Hypothalamus (tissue), 51 donors: ENCODE measurements around the gene PPM1H.
A peak's percentile ranks its signal among the peaks of the same experiment; 100 is the strongest.

ENCODE experiments used
- DNase-seq, 51 donors: peaks; one replicate each; lab custom pipeline; 2025; lab: John Stamatoyannopoulos, UW

The PPM1H gene

DNA sequence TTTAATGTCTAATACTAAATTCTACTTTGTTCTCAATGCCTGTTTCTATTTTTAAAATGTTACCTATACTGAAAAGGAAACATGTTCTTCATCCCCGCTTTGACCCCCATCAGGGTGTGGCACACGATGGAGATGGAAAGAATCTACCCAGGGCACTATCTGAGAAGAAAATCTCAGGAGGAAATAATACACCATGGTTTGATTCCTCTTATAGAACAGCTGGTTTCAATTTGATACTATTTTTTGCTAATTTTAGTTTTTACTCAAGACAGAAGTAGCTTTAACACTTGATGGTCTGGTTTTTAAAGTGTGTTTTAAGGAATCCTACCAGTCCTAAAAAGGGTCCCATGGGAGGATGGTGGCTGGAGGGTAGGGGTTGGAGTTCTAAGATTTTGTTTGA lies 56.7 kb downstream of the PPM1H start:
- DNase-seq: no peak

DNA sequence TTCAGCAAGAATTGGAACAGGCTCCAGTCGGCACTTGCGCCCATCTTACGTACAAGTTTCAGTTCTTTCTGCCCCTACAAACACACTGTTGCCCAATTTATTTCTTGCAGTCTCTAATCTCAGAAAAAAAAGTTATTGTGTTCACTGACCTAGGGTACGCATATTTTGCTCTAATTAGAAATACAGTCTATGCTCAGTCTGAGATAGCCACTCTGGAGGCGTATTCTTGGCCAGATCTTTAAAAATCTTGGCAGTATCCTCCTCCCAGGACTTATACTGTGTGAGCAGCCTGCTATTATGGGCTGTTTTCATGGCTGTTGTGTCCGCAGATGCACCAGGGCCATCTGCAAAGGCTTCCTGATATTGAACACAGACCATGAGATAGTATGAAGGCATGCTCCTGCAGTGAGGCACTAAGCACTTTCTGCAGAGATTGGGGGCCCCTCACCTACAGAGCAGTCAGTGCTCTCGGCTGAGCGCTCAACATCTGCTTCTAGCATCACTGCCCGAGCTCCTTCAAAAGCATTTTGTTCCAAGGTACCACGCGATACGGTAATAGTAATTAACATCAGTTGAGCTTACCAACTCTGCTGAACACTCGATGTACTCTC lies 57.9 kb downstream of the PPM1H start:
- no peak for DNase-seq

DNA sequence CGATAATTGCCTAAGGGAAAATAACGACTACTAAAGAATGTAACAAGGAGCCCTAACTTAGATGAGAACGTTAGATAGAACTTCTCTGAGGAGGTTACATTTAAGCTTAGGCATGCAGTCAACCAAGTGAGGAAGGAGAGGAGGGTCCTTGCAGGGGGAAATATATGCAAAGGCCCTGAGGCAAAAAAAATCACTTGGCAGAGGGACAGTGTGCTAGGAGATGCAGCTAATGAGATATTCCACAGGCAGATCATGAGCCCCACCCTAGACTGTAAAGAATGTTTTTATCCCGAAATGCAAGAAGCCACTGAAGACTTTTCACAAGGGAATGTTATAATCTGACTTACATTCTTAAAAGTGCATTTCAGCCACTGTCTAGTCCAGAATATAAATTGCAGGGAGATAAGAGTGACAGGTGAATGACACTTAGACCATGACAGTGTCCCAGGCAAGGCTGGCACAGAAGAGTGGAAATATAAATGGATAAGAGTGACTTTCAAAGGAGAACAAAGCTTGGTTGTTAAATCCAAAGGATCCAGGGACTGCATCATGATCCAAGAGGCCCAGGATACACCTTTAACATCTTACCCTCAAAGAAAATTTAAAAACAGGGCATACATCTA lies 61.0 kb downstream of the PPM1H start:
- DNase-seq: no peak

DNA sequence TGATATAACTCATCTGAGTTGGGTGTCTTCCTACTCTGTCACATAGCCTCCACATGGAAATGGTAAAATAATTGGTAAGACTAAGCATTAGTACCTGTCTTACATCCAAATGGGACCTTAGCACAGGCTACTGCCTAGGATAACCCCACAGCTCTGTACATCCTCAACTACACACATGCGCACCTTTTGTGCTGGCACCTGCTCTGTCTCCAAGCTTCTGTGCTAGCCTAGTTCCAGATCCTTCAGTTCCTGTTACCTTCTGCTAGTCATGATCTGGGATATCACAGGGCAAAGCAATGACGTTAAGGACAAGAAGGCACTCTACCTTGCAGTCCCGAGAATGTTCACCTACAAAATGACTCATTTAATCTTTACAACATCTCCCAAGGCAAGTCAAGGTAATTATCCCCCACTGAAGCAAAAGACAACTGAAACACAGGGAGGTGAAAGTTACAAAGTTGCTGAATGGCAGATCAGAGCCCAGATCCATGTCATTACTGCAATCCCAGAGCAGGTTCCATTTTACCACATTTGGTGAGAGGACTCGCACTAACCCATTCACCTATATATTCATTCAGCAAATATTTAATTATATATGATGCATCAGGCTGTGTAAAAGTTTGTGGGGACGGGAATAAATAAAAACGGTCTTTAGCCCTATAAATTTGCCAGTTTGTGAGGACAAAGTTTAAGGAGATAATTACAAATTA lies 61.7 kb downstream of the PPM1H start:
- no peak for DNase-seq

DNA sequence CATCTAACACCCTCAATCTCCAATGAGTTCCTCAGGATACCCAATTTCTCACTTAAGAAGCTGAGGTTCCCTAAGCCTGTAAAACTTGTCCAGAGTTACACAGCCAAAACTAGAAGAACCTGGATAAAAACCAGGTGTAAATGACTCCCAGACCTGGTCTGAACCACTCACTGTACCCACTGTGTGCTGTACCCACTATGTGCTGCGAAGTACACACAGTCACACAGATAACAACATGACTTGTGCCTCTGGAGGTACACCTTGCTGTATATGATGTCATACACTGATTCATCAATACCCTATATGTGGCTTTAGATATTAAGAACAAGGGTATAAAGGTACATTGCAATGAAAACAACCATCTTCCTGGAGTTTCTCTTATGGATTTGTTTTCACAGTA lies 66.1 kb downstream of the PPM1H start:
- DNase-seq: no peak

DNA sequence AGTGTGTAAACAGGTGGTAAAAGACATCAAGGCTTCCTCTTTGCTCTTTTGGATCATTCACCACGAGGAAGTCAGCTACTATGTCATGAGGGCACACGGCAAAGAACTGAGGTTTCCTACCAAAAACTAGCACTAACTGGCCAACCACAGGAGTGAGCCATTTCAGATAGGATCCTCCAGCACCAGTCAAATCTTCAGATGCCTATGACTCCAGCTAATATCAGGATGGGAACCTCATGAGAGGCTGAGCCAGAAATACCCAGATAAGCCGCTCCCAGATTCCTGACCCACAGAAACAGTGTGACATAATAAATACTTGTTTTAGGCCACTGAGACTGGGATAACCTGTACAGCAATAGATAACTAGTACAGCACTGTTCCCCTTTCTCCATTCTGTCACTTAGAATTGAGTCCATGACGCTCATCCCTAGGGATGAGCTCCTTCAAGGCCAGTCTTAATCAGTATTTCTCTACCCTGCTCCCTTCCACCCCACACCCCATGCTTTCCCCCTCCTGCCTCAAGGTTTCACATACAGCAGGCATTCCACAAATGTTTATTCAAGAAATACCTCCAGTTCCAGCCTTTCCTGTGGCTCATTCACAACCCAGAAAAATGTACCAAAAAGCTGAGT lies 68.4 kb downstream of the PPM1H start:
- no peak for DNase-seq

- DNase-seq: no peak
These were observed 69.0 kb downstream of the PPM1H start for GRCh38 chr12:62865937-62866336.

DNA sequence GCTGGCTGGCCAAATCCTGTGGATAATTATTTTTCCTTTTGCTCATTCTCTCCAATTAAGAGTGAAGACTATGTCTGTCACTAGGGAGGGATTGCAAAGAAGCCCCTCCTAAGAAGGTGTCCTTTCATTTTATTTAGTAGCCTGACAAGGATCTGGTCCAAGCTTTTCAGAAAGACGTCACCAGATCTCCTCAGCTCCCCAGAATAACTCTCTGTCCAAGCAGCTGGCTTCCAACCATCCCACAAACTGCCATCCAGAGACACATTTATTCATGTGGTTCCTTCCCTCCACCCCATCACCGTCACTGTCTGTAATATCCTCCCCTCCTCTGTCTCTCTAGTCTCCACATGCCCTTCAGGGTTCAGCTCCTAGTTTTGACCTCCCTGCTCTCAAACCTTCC lies 69.9 kb downstream of the PPM1H start:
- peak in 7 of 51 donors; percentile 1 to 28 (median 19) for DNase-seq

GRCh38 chr12:62862259-62862881 lies 72.6 kb downstream of the PPM1H start:
- no peak for DNase-seq

- DNase-seq: peak in 15 of 51 donors; percentile 1 to 49 (median 18)
These were observed 73.4 kb downstream of the PPM1H start for GRCh38 chr12:62861586-62861985.

DNA sequence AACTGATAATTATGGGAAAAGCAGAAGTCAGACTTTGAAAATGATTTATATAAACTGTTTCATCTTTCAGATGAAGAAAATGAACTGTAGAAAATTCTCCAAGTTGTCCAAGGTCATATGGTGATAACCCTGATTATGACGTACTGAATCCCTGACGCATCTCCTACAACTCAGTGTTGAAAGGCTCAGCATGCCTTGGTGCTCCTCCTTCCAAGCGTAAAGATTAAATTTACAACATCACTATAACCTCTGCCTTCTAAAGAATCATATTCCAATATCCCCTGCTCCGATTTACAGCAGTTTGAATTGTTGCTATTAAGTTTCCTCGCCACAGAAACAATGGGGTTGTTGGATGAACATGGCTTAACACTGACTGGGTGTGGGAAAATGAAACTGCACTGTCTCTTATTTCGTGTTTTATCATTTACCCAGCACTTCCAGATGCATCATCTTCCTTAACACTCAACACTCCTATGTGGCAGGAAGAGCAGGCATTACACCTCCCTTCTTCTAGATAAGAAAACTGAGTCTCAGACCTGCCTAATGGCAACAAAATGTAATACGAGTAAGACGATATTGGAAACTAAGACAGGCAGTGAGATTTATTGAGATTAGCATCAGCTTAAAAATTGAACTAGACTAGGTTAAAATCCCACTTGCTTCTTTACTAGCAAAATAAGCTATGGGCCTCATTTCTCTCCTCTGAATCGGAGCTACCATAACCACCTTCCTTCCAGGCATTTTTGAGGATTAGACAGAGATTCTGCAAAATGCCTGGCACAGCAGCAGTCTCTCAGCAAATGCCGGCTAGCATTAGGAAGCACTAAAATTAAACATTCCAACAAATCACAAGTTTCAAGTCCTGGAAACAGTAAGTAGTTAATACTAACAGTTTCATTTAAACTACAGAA lies 74.2 kb downstream of the PPM1H start:
- peak in 1 of 51 donors; percentile 61 for DNase-seq

DNA sequence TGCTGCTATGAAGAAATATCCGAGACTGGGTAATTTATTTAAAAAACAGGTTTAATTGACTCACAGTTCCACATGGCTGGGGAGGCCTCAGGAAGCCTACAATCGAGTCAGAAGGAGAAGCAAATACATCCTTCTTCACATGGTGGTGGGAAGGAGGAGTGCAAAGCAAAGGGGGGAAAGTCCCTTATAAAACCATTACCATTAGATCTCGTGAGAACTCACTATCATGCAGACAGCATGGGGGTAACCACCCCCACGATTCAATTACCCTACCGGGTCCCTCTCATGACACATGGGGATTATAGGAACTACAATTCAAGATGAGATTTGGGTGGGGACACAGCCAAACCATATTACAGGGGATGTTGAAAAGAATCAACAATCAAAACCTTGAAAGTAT lies 74.9 kb downstream of the PPM1H start:
- DNase-seq: no peak

DNA sequence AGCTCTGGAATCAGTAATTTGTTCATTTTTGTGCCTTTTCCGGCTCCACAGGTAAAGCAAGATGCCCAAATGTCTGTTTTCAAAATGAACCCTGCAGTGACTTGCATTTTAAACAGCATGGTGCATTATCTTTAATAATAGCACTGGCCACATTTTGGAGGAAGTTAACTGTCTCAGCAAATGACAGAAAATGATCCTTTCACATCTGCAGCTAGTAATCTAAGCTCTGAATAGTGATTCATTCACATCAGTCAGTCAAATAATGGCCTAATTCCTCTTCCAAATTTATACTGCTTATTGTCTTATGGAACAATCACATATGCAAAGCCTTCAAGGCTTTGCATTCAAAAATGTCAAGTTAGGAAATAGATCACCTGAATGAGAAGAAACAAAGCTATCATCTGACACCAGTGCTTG lies 75.6 kb downstream of the PPM1H start:
- no peak for DNase-seq

DNA sequence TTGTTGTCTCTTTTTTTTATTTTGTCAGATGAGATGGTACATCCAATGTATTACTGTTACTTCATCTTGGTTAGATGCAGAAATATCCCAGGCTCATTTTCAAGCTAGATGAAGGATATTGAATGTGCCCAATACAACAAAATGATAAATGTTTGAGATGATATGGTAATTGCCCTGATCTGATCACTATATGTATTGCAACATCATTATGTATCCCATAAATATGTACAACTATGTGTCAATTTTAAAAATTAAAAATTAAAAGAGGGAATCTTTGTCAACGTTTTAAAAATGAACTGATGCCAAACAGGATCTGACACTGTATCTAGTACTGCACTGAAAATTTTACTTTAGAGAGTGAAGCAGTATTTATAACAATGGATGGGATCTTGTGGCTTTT lies 78.5 kb downstream of the PPM1H start:
- DNase-seq: no peak

DNA sequence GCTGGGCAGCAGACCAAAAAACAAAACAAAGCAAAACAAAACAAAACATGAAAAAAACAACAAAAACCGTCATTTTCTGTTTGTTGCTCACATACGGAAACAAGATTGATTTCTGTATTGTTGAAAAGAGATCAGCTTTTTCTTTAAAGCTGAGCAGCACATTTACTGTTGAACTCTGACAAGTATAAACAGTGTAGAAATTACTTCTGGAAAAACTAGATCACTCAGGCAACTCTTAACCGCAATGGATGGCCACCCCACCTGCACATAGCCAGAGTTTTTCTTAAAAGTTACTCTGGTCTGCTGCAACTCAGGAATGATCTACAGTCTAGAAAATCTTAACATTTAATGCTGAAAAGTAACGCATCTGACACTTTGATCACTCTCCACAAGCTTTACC lies 80.9 kb downstream of the PPM1H start:
- peak in 1 of 51 donors; percentile 7 for DNase-seq

DNA sequence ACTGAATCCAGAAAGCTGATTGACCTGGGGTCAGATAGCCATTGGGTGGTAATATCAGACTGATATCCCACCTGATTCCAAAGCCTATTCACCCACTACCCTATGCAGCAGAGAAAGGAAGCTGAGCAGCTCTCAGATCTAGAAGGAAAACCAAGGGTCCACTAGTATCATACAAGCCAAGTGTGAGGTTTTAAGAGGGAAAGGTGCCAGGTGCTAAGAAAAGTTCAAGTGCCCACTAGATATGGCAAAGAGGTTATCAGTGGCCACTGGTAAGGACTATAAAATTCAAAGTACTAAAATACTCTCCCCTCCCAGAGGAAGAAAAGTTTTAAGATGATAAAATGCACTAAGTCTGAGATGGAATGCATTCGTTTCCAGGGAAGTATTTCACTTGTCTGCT lies 85.6 kb downstream of the PPM1H start:
- no peak for DNase-seq

DNA sequence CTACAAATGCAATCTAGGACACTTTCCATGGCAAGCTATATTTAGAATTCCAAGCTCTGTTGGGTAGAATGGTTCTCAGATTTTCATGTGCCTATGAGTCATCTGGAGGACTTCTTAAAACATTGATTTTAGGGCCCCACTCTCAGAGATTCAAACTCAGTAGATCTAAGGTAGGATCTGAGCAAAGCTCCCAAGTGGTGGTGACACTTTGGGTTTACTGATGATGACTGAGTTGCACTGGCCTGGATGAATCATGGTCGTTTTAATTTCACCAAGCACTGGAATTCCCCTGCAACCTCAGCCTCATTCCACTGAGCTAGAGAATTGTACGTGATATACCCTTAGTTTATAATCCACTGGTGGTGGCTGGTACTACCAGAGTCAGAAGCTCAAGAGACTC lies 86.5 kb downstream of the PPM1H start:
- DNase-seq: no peak

- DNase-seq: no peak
These were observed 87.2 kb downstream of the PPM1H start for GRCh38 chr12:62847709-62848108.

GRCh38 chr12:62846491-62846890 lies 88.5 kb downstream of the PPM1H start:
- DNase-seq: no peak

DNA sequence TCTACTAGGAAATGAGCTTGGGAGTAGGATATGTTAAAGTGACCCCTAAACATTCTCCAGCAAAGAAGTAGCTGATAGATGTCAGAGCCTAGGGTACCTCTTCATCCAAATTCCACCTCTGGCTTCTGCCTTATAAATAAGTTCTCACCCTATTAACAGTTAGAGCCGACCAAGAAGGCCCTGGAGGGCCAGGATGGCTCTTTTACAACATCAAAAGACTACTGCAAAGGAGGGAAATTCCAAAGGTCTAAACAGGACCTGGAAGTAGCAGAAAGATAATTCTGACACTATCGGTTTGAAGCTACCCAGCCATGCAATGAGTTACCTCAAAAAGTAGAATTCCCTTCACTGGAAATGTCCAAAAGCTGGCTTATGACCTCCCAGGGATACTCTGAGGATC lies 90.0 kb downstream of the PPM1H start:
- DNase-seq: no peak
